Neural cell (in vitro differentiated cells): Measurements from ENCODE around the gene TEDC2. TPM values are rescaled to one million over a fixed set of nuclear protein-coding genes. Genes with fewer than 3 reads are reported as not detected.
A peak's percentile ranks its signal among the peaks of the same experiment; 100 is the strongest.

Experiments
- H2AFZ ChIP-seq: fragments of 200-600, 300-800 bp; sonication (generic), shearing (Covaris generic); 2 replicates; pipeline ENCODE4 v1.6.0; 2014; ENCODE audit warnings: low read depth, mild to moderate bottlenecking, antibody characterized with exemption, low read length, moderate library complexity
- H3F3A ChIP-seq: fragments of 200-600 bp; shearing (Covaris generic); 2 replicates; pipeline ENCODE4 v1.6.1; 2016; ENCODE audit warnings: mild to moderate bottlenecking, moderate library complexity, mixed read lengths, antibody characterized with exemption, low read length; ENCODE audit not compliant: insufficient read depth, poor library complexity, severe bottlenecking
- H3K27ac ChIP-seq: fragments of 200-600, 300-800 bp; sonication (generic), shearing (Covaris generic); 2 replicates; pipeline ENCODE4 v1.5.1; 2014; ENCODE audit warnings: mild to moderate bottlenecking, low read length, moderate library complexity
- H3K27me3 ChIP-seq: fragments of 300-800, 200-600 bp; sonication (generic), shearing (Covaris generic); 2 replicates; pipeline ENCODE4 v1.6.0; 2014; ENCODE audit warnings: mild to moderate bottlenecking, low read depth, low read length, moderate library complexity; ENCODE audit not compliant: insufficient read depth
- H3K36me3 ChIP-seq: fragments of 300-800, 200-600 bp; sonication (generic), shearing (Covaris generic); 2 replicates; pipeline ENCODE4 v1.5.1; 2014; ENCODE audit warnings: mild to moderate bottlenecking, antibody characterized with exemption, low read length, moderate library complexity; ENCODE audit not compliant: insufficient read depth
- H3K4me2 ChIP-seq: fragments of 300-800, 200-600 bp; sonication (generic), shearing (Covaris generic); 2 replicates; pipeline ENCODE4 v1.6.0; 2014; ENCODE audit warnings: mild to moderate bottlenecking, low read length
- H3K4me3 ChIP-seq: fragments of 300-800, 200-600 bp; sonication (generic), shearing (Covaris generic); 2 replicates; pipeline ENCODE4 v1.5.1; 2014; ENCODE audit warnings: mild to moderate bottlenecking, low read length, moderate library complexity
- H3K79me2 ChIP-seq: fragments of 200-600 bp; shearing (Covaris generic); replicated peaks from 2 replicates; pipeline ENCODE4 v1.6.0; 2014; ENCODE audit warnings: mild to moderate bottlenecking, low read length, moderate library complexity; ENCODE audit not compliant: insufficient read depth
- H3K9ac ChIP-seq: fragments of 300-800, 200-600 bp; sonication (generic), shearing (Covaris generic); 2 replicates; pipeline ENCODE4 v1.6.1; 2016; ENCODE audit warnings: mild to moderate bottlenecking, low read length, mixed read lengths
- H3K9me2 ChIP-seq: fragments of 200-600 bp; shearing (Covaris generic); 2 replicates; pipeline ENCODE4 v1.6.1; 2016; ENCODE audit warnings: mild to moderate bottlenecking, low read length, mixed read lengths; ENCODE audit not compliant: insufficient read depth
- H3K9me3 ChIP-seq: fragments of 200-600, 300-800 bp; sonication (generic), shearing (Covaris generic); 2 replicates; pipeline ENCODE4 v1.6.1; 2016; ENCODE audit warnings: mild to moderate bottlenecking, mixed run types, low read length, moderate library complexity, mixed read lengths
- H4K20me1 ChIP-seq: fragments of 200-600 bp; shearing (Covaris generic); 2 replicates; pipeline ENCODE4 v1.6.1; 2016; ENCODE audit warnings: mild to moderate bottlenecking, mixed run types; ENCODE audit not compliant: insufficient read depth
- EP300 ChIP-seq: fragments of 450-650 bp; conservative IDR thresholded peaks from 2 replicates; pipeline ENCODE4 v1.6.1; 2014; ENCODE audit warnings: antibody characterized with exemption, mild to moderate bottlenecking, moderate library complexity; ENCODE audit not compliant: poor library complexity, severe bottlenecking
- EZH2 ChIP-seq: fragments of 200-600, 300-800 bp; shearing (Covaris generic), sonication (generic); IDR thresholded peaks from 2 replicates; pipeline ENCODE4 v1.6.1; 2014; ENCODE audit warnings: antibody characterized with exemption, low read length, borderline replicate concordance, mild to moderate bottlenecking; ENCODE audit not compliant: insufficient read depth, poor library complexity, severe bottlenecking
- MXI1 ChIP-seq: fragments of 450-650 bp; conservative IDR thresholded peaks from 2 replicates; pipeline ENCODE4 v1.6.1; 2014; ENCODE audit warnings: antibody characterized with exemption, mild to moderate bottlenecking; ENCODE audit not compliant: poor library complexity, severe bottlenecking
- POLR2AphosphoS5 ChIP-seq: IDR thresholded peaks from 2 replicates; pipeline ENCODE4 v1.6.1; 2012
- RAD21 ChIP-seq: fragments of 450-650 bp; conservative IDR thresholded peaks from 2 replicates; pipeline ENCODE4 v1.6.1; 2014; ENCODE audit warnings: antibody characterized with exemption, mild to moderate bottlenecking, moderate library complexity
- REST ChIP-seq: IDR thresholded peaks from 2 replicates; pipeline ENCODE4 v1.6.1; 2012; ENCODE audit warnings: borderline replicate concordance
- SMC3 ChIP-seq: fragments of 450-650 bp; conservative IDR thresholded peaks from 2 replicates; pipeline ENCODE4 v1.6.1; 2014; ENCODE audit warnings: antibody characterized with exemption, mild to moderate bottlenecking, moderate library complexity; ENCODE audit not compliant: poor library complexity
- TAF1 ChIP-seq: IDR thresholded peaks from 2 replicates; pipeline ENCODE4 v1.6.1; 2012; ENCODE audit warnings: low read depth
- polyA plus RNA-seq: library from polyadenylated mRNA; depleted of rRNA; stranded (reverse); fragments of >200 nt; gene quantifications from 2 replicates; pipeline ENCODE4 v1.2.3, GENCODE V29; 2014
- TF ChIP-seq, protein P1 (sequence below): fragments of 450-650 bp; IDR thresholded peaks from 2 replicates; pipeline ENCODE4 v1.5.1; 2014; ENCODE audit warnings: antibody characterized with exemption, mild to moderate bottlenecking, moderate library complexity; ENCODE audit not compliant: poor library complexity, severe bottlenecking

TEDC2 gene
- polyA plus RNA-seq, 1 donor from 2014 or later: 31.5 TPM

DNA sequence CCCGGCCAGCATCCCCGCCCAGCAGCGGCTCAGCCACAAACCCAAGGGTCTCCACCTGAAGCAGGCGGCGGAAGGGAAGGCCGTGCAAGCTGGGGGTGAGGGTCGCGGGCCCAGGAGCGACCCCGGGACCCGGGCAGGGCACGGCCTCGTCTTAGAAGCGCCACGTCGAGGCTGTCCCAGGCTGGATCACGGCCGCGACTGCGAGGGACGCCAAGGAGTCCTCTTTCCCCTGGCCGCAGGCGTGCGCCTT, 31.2 kb upstream of the TEDC2 start:
- Histone ChIP-seq H3F3A (no peaks in the 10 kb centered on the region), H3K9me3 (no peaks in the 10 kb centered on the region), H3K27ac (no peak overlapping the region), H3K79me2 (peaks cover 6% of the 10 kb centered on the region), H4K20me1 (no peaks in the 10 kb centered on the region), H3K27me3 (no peaks in the 10 kb centered on the region), H3K9ac (peak overlapping the region; percentile 55), H3K9me2 (no peaks in the 10 kb centered on the region), H2AFZ (peak overlapping the region; percentile 76), H3K36me3 (peaks cover 5% of the 10 kb centered on the region), H3K4me2 (no peak overlapping the region), H3K4me3 (peak overlapping the region; percentile 99)
- TF ChIP-seq EZH2: no peak
- TF ChIP-seq MXI1: peak; percentile 49
- no peak for TF ChIP-seq TAF1

GRCh38 chr16:2429034-2429770, 30.7 kb upstream of the TEDC2 start, which contains the start of gene CCNF:
TSS of gene CCNF (plus strand) at chr16:2429447. CDS start at chr16:2429482, 35 bp downstream.
- H2AFZ ChIP-seq: peak within 1 kb of the TSS; percentile 76
- no peak within 1 kb of the TSS for H3K27ac ChIP-seq
- H4K20me1 ChIP-seq: no peaks in the 10 kb centered on the region

More at GRCh38 chr16:2429034-2429770, 30.7 kb upstream of the TEDC2 start, which contains the start of gene CCNF:
- Histone ChIP-seq H3K79me2 (peaks cover 6% of the 10 kb centered on the region), H3K9ac (peak within 1 kb of the TSS; percentile 72), H3K27me3 (no peaks in the 10 kb centered on the region), H3K9me2 (no peaks in the 10 kb centered on the region), H3K4me3 (peak within 1 kb of the TSS; percentile 99), H3K4me2 (peak within 1 kb of the TSS; percentile 93), H3K36me3 (peaks cover 5% of the 10 kb centered on the region), H3F3A (no peaks in the 10 kb centered on the region), H3K9me3 (no peaks in the 10 kb centered on the region)
- TF ChIP-seq MXI1: no peak
- TF ChIP-seq POLR2AphosphoS5: peak; percentile 69
- peak; percentile 44 for TF ChIP-seq SMC3
- no peak for TF ChIP-seq TAF1
- TF ChIP-seq, protein P1, sequence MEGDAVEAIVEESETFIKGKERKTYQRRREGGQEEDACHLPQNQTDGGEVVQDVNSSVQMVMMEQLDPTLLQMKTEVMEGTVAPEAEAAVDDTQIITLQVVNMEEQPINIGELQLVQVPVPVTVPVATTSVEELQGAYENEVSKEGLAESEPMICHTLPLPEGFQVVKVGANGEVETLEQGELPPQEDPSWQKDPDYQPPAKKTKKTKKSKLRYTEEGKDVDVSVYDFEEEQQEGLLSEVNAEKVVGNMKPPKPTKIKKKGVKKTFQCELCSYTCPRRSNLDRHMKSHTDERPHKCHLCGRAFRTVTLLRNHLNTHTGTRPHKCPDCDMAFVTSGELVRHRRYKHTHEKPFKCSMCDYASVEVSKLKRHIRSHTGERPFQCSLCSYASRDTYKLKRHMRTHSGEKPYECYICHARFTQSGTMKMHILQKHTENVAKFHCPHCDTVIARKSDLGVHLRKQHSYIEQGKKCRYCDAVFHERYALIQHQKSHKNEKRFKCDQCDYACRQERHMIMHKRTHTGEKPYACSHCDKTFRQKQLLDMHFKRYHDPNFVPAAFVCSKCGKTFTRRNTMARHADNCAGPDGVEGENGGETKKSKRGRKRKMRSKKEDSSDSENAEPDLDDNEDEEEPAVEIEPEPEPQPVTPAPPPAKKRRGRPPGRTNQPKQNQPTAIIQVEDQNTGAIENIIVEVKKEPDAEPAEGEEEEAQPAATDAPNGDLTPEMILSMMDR: no peak
- no peak for TF ChIP-seq EZH2
- TF ChIP-seq RAD21: peak; percentile 48
- no peak for TF ChIP-seq REST
- TF ChIP-seq EP300: peak; percentile 18
